Midbrain (tissue), 1 donor: ENCODE results near the gene OR5M11.
"Not testable (repeated sequence)": the region's sequence is repeated elsewhere in the genome, so short reads cannot be mapped to it uniquely, and the experiment has no call there.

ENCODE experiments used
- DNase-seq: peaks from one replicate; lab custom pipeline; 2025; lab: John Stamatoyannopoulos, UW

The OR5M11 gene

DNA sequence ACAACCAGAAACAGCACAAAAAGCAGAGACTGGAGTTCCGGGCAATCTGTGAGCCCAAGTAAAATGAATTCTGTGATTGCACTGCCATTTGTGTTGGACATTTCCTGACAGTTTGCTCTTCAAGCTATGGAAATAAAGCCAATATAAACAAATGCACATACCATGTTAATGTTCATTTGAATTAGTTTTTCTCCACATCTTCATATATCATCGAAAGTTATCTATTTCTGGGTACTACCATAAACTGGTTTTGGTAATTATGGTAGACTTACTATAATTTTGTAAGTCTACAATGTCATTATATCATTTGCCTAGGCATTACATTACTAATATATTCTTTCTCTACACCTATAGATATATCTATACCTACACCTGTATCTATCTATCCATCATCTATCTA is at the start of gene OR5M11:
Gene OR5M11 (minus strand): TSS at position 101 of the 400 bp plus-strand sequence. CDS start 0 bp downstream, at position 101.
- DNase-seq, result no peak

DNA sequence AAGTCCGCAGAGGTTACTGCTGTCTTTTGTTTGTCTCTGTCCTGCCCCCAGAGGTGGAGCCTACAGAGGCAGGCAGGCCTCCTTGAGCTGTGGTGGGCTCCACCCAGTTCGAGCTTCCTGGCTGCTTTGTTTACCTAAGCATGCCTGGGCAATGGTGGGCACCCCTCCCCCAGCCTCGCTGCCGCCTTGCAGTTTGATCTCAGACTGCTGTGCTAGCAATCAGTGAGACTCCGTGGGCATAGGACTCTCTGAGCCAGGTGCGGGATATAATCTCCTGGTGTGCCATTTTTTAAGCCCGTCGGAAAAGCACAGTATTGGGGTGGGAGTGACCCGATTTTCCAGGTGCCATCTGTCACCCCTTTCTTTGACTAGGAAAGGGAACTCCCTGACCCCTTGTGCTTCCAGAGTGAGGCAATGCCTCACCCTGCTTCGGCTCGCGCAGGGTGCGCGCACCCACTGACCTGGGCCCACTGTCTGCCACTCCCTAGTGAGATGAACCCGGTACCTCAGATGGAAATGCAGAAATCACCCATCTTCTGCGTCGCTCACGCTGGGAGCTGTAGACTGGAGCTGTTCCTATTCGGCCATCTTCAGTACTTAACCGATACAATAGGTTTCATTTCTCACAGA is 49.1 kb upstream of the OR5M11 start:
- DNase-seq, result not testable (repeated sequence)

DNA sequence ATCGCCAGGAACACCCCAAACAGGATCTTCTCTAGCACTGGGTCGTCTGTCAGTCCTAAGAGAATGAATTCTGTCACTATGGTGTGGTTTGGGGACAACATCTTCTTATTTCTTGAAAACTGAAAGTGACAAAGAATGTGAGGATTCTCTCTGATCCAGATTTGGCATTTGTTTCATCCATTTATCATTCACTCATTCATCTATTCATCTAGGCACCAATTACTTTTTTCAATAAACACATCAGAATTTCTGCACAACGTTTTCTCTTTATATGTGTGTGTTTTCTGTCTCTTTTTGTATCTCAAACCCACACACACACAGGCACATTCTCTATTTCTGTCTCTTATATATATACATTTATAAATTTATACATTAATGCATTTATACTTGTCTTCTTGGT is 34.6 kb upstream of the OR5M11 start, which contains the start of gene OR5M10:
Gene OR5M10 (minus strand): TSS at position 101 of the 400 bp plus-strand sequence. CDS start 0 bp downstream, at position 101.
- no peak for DNase-seq

DNA sequence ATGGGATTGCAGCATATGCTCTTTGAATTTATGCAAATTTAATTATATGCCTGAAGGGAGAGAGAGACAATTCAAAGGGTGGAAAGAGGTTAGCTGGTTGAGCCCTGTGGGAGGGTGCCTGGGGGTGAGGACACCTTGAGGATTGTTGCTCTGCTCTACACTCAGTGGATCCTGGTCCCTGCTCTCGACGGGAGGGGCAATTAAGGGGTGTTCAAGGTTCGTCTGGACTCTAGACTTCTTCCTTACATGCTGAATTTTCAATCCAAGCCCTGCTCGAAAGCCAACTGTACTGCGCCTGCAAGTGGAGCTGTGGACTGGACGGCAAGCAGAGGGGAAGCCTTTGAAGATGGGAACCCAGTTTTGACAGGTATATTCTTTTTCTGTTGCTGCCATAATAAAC is 15.5 kb upstream of the OR5M11 start:
- DNase-seq, result no peak

DNA sequence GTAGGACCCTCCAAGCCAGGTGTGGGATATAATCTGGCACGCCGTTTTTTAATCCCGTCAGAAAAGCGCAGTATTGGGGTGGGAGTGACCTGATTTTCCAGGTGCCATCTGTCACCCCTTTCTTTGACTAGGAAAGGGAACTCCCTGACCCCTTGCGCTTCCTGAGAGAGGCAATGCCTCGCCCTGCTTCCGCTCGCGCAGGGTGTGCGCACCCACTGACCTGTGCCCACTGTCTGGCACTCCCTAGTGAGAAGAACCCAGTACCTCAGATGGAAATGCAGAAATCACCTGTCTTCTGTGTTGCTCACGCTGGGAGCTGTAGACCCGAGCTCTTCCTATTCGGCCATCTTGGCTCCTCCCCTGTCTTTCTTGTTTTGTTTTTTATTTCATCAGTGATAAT is 11.6 kb upstream of the OR5M11 start:
- not testable (repeated sequence) for DNase-seq

DNA sequence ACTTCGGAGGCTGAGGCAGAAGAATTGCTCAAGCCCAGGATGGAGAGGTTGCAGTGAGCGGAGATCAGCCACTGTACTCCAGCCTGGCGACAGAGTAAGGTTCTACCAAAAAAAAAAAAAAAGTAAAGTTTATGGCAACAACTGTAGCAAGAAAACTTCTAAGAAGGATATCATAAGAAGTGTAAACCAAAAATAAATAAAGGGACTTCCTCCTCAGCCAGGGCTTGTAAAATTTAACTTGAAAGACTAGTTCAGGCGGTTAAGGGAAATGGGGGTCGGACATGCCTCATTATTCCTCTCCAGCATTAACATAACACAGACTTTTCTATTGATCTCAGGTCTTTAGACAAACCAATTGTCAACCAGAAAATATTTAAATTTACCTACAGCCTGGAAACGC is 2.5 kb upstream of the OR5M11 start:
- no peak for DNase-seq

DNA sequence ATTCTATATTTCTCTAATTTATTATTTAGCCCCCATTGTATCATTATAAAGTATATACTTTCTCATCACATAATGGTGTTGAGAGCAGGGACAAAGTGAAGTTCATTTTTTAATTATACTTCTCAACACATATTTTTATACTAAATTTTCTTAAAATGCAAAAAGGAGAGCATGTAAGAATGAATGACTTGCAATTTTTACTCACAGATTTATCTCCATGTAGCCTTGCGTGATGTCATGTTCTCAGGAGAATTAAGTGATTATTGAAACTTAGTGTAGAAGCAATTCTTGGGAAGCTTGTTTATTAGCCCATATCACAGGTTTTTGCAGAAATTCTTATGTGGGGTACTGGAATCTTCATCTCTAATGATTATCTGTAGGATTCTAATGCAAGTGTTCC is 682 bp upstream of the OR5M11 start:
- DNase-seq, result no peak

DNA sequence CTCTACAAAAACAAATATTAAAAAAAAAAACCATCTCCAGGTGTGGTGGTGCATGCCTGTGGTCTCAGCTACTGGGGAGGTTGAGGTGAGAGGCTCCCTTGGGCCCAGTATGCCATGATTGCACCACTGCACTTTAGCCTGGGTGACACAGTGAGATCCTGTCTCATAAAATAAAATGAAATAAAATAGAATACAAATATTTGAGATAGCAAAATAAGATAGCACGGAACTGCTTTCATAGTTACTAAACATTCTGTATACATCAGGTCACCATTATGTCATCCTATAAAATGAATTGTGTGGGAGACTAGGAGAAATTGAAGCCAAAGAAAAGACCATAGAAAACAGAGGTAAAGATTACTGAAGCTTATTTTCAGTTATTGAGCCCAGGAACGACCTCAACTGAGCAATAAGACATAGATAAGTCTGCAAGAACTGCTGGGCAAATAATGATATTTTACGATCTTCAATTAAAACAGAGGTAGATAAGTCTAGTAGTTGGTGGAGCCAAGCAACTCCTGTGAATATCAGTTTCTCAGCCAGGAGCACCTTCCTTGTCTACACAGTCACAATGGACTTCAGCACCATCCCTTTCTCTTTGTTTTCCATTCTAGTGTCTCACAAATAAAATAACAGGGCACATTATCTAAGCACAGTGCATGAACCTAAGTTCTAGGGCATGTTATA is 9.9 kb downstream of the OR5M11 start:
- DNase-seq, result no peak

DNA sequence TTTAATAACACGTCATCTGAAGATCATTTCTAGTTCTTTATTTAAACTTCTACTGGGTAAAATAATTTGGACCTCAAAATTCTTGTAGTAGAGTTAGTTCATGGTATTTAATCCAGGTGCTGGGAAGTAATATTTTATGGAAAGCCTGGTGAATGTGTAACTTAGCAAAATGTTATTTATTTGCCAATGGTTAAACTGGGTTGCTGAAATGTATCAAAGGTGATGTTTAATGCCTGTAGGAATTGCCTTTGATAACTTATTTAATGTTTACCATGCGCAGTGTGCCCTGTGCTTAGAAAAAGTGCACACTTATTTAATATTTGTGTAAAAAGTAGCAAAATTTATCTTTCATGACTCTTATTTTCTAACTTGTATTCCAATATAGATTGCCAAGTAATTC is 11.2 kb downstream of the OR5M11 start:
- DNase-seq, result no peak

DNA sequence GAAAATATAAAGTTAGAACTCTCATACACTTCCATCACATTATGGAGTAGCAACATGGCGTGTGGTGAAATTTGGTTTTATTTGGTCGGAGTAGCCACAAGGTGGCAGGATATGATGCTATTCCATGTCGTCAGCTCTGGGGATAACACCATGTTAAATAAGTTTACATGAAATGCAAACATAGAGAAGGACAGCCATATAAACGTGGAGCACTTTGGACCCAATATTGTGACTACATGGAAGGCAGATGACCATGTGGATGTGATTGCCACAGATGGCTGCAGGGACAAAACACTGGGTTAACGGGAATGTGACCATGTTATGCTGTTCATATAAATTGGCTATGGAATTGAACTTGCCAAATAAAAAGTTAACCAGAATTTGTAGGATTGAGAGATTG is 21.0 kb downstream of the OR5M11 start:
- no peak for DNase-seq

DNA sequence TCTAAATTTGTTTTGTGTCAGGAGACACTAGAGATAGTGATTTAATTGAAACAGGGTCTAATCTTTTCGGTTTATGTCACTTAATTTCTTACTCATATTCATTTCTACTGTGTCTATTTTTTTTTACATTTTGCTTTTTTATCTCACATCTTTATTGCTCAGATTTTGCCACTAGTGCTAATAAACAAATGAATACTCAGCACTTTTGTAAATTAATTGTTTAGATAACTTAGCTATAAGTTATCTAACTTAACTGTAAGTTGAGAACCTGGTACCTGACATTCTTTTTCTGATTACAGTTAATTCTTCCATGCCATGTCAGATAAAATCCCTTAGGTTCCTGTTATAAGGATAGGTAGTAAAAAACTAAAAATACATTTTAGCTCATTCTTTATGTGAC is 29.8 kb downstream of the OR5M11 start:
- no peak for DNase-seq

DNA sequence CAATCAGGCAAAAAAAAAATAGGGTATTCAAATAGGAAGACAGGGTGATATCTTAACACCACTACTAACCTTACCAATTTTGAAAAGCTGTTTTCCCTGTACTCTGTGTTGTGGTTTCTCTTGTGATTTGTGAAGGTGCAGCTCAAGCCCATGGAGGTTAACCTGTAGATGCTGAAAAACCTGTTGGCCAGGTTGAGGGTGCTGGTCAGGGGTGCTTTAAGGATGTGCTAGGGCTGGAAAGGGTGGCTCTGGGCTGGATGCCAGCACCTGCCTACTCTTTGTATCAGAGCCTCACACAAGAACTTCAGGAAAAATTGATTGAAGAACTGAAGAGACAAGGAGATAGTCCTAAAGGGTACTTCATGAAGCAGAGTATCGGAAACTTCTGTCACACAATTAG is 33.6 kb downstream of the OR5M11 start:
- DNase-seq, result no peak

DNA sequence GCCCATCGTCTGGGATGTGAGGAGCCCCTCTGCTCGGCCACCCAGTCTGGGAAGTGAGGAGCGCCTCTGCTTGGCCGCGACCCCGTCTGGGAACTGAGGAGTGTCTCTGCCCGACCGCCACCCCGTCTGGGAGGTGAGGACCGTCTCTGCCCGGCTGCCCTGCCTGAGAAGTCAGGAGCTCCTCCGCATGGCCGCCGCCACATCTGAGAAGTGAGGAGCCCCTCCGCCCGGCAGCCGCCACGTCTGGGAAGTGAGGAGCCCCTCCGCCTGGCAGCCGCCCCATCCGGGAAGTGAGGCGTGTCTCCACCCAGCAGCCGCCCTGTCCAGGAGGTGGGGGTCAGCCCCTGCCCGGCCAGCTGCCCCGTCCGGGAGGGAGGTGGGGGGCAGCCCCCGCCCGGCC is 46.0 kb downstream of the OR5M11 start:
- DNase-seq, result no peak

DNA sequence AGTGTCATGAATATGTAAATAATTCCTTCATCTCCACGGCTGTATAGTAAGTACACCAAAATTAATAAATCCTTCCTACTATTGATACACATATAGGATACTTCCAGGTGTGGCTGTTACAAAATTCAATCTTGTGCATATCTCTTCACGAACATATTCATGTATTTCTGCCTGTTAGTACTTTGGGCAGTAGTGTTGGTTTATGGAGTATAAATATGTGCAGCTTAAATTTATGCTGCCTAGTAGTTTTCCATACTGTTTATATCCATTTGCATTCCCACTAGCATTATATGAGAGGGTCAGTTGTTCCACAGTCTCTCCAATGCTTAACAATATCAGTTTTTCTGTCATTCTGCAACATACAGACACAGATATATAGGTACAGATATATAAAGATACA is 47.9 kb downstream of the OR5M11 start:
- DNase-seq, result no peak
